Neuronal stem cell (in vitro differentiated cells): ENCODE results near the gene ALOX12B.

Experiments
- DNase-seq: peaks from one replicate; pipeline ENCODE4 v3.0.0-alpha.2; 2013; ENCODE audit warnings: low spot score
- H2AFZ ChIP-seq: one replicate; pipeline ENCODE4 v1.6.1; 2013; ENCODE audit warnings: mild to moderate bottlenecking, low read length, inconsistent platforms
- H2AK5ac ChIP-seq: 2 replicates; pipeline ENCODE4 v1.6.1; 2013; ENCODE audit warnings: low read depth, mild to moderate bottlenecking, inconsistent platforms, low read length, moderate library complexity, mixed read lengths
- H2BK120ac ChIP-seq: 2 replicates; pipeline ENCODE4 v1.6.1; 2013; ENCODE audit warnings: low read depth, mild to moderate bottlenecking, inconsistent platforms, low read length, moderate library complexity, mixed read lengths
- H2BK12ac ChIP-seq: one replicate; pipeline ENCODE4 v1.6.1; 2013; ENCODE audit warnings: low read length, inconsistent platforms
- H2BK15ac ChIP-seq: 2 replicates; pipeline ENCODE4 v1.6.1; 2013; ENCODE audit warnings: mild to moderate bottlenecking, low read length, inconsistent platforms, mixed read lengths
- H2BK5ac ChIP-seq: one replicate; pipeline ENCODE4 v1.6.1; 2013; ENCODE audit warnings: inconsistent platforms, mild to moderate bottlenecking, low read length, moderate library complexity
- H3K14ac ChIP-seq: one replicate; pipeline ENCODE4 v1.6.1; 2013; ENCODE audit warnings: low read length, inconsistent platforms
- H3K18ac ChIP-seq: 2 replicates; pipeline ENCODE4 v1.6.1; 2013; ENCODE audit warnings: low read length, inconsistent platforms
- H3K23ac ChIP-seq: 2 replicates; pipeline ENCODE4 v1.6.1; 2013; ENCODE audit warnings: low read depth, mild to moderate bottlenecking, mixed read lengths, low read length, inconsistent platforms; ENCODE audit not compliant: poor library complexity
- H3K27ac ChIP-seq: replicated peaks from 3 replicates; pipeline ENCODE4 v1.5.1; 2013; ENCODE audit warnings: low read length, inconsistent platforms
- H3K27me3 ChIP-seq, 3 experiments: 2 replicates each; pipeline ENCODE4 v1.6.1; 2013; ENCODE audit warnings: low read length in 3 of 3, mild to moderate bottlenecking in 2 of 3, inconsistent platforms in 1 of 3, low read depth in 1 of 3, mixed read lengths in 1 of 3, moderate library complexity in 1 of 3; ENCODE audit not compliant: control insufficient read depth in 3 of 3, insufficient read depth in 3 of 3
- H3K36me3 ChIP-seq, 2 donors: replicated peaks in 1 of 2; 2 replicates each; pipeline ENCODE4 v1.6.1; 2013; ENCODE audit warnings: low read length in 2 of 2; ENCODE audit not compliant: control insufficient read depth in 2 of 2, insufficient read depth in 2 of 2
- H3K4ac ChIP-seq: 2 replicates; pipeline ENCODE4 v1.6.1; 2013; ENCODE audit warnings: inconsistent platforms, mild to moderate bottlenecking, low read length, moderate library complexity
- H3K4me1 ChIP-seq, 2 donors: 1 replicate in 1 of 2; 2 replicates in 1 of 2; pipeline ENCODE4 v1.6.1; 2013; ENCODE audit warnings: low read length in 2 of 2, low read depth in 1 of 2; ENCODE audit not compliant: control insufficient read depth in 2 of 2, insufficient read depth in 1 of 2
- H3K4me2 ChIP-seq: one replicate; pipeline ENCODE4 v1.6.1; 2013; ENCODE audit warnings: mild to moderate bottlenecking, low read length, inconsistent platforms; ENCODE audit not compliant: insufficient read depth, poor library complexity, severe bottlenecking
- H3K4me3 ChIP-seq, 2 donors: 2 replicates each; pipeline ENCODE4 v1.5.1; 2013; ENCODE audit warnings: low read length in 2 of 2, mild to moderate bottlenecking in 2 of 2, inconsistent platforms in 1 of 2, moderate library complexity in 1 of 2
- H3K79me1 ChIP-seq: one replicate; pipeline ENCODE4 v1.6.1; 2013; ENCODE audit warnings: low read depth, mild to moderate bottlenecking, inconsistent platforms, low read length, moderate library complexity
- H3K9ac ChIP-seq: one replicate; pipeline ENCODE4 v1.6.1; 2013; ENCODE audit warnings: mild to moderate bottlenecking, low read depth, low read length, inconsistent platforms; ENCODE audit not compliant: poor library complexity
- H3K9me3 ChIP-seq, 2 donors: replicated peaks in 1 of 2; 2 replicates each; pipeline versions ENCODE3 to v1.6.1; 2013; ENCODE audit warnings: low read length in 2 of 2, mild to moderate bottlenecking in 2 of 2, inconsistent platforms in 1 of 2, low read depth in 1 of 2, mixed read lengths in 1 of 2, moderate library complexity in 1 of 2; ENCODE audit not compliant: control insufficient read depth in 2 of 2, insufficient read depth in 1 of 2
- H4K8ac ChIP-seq: one replicate; pipeline ENCODE4 v1.6.1; 2013; ENCODE audit warnings: low read depth, mild to moderate bottlenecking, inconsistent platforms, low read length, moderate library complexity
- H4K91ac ChIP-seq: one replicate; pipeline ENCODE4 v1.6.1; 2013; ENCODE audit warnings: low read length, low read depth, mild to moderate bottlenecking, inconsistent platforms; ENCODE audit not compliant: poor library complexity
- WGBS, 2 donors: extraction: QIAGEN DNeasy Blood & Tissue Kit; methylation state at CpG; one replicate each; pipeline ENCODE4 v1.1.7; 2013; ENCODE audit warnings: missing lambda C conversion rate in 2 of 2, mixed read lengths in 1 of 2; ENCODE audit not compliant: insufficient read length in 2 of 2, insufficient replicate concordance in 1 of 2; ENCODE audit errors: extremely low coverage in 2 of 2; 5-methylcytosine and 5-hydroxymethylcytosine counted together

The ALOX12B gene

DNA sequence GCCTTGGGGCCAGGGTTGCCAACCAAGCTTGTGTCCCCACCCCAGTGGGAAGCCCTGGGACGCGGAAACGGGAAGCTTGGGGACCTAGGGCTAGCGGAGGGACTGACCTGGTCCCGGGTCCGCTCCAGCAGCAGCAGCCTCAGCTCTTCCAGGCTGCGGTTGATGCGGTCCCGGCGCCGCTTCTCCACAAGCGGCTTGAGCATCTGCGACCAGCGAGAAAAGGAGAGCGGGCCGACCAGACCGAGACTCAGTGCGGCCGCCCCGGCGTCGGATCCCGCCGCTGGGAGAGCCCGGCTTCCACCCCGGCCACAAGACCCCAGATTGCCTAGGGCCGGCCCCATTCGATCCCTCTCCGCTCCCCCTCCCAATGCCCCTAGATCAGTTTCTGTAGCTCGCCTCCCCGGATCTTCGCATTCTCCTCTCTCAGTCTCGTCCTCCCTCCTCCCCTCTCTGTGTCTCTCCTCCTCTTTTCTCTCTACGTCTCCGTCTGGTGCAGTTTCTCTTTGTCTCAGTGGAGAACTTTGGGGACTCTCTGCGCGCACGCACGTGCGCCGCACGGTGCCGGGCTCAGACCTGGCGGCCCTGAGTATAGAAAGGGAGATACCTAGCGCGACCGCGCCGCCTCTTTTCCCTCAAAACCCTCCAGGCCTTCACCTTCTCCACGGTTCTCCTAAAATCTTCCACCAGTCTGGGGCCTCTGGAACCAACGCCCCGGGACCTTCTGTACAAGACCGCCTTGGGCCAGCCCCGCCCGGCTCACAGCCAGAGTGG is 35.6 kb upstream of the ALOX12B start:
- H3K27ac ChIP-seq: no peak overlapping the region
- H3K9ac ChIP-seq: peak overlapping the region; percentile 55
- no peak overlapping the region for H3K14ac ChIP-seq
- H2AK5ac ChIP-seq: peak overlapping the region; percentile 54
- H3K4me1 ChIP-seq: peaks cover 20 to 32% of the 10 kb centered on the region in 2 donors
- peak overlapping the region; percentile 91 for H3K18ac ChIP-seq
- H4K8ac ChIP-seq: no peak overlapping the region
- no peak overlapping the region for H2BK15ac ChIP-seq
- peaks cover 14 to 49% (median 28%) of the 10 kb centered on the region in 3 experiments for H3K27me3 ChIP-seq
- no peaks in the 10 kb centered on the region for H3K9me3 ChIP-seq
- H4K91ac ChIP-seq: no peak overlapping the region
- peak; percentile 27 for DNase-seq
- no peak overlapping the region for H3K4ac ChIP-seq
- WGBS, 2 donors: no CpG with 5 or more reads among the region's 55 CpGs
- peak overlapping the region; percentile 12 for H3K23ac ChIP-seq
- H2BK12ac ChIP-seq: peak overlapping the region; percentile 44
- H3K36me3 ChIP-seq: no peaks in the 10 kb centered on the region
- peak overlapping the region; percentile 86 for H2AFZ ChIP-seq
- no peaks in the 10 kb centered on the region for H3K79me1 ChIP-seq
- H2BK5ac ChIP-seq: peak overlapping the region; percentile 32
- peak overlapping the region; percentile 99 for H3K4me2 ChIP-seq
- H3K4me3 ChIP-seq: peak overlapping the region; percentile 67 to 91
- no peak overlapping the region for H2BK120ac ChIP-seq

DNA sequence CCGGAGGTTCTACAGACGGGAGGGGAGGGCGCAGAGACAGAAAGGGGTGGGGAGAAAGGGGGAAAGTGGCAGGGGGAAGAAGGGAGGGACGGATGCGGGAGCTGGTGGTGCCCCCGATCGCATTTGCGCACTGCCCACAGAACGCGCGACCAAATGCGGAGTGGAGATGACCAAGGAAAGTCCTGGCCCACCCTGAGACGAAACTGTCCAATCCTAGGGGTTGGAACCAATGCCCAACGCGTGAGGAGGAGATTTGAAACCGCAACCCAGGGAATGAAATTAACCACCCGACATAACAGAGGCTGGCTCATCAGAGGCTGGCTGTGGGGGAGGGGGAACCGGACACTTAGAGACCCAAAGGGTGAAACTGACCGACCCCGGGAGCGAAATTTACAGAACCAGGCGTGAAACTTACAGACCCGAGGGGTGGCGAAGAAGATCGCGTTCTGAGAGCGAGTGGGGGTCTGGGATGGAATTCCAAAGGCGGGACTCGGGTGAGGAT is 35.0 kb upstream of the ALOX12B start:
- WGBS, 2 donors: no CpG with 5 or more reads among the region's 29 CpGs
- Histone ChIP-seq H4K8ac (no peak overlapping the region), H3K9ac (peak overlapping the region; percentile 75), H4K91ac (no peak overlapping the region), H3K4me3 (peak overlapping the region; percentile 67 to 91), H3K36me3 (no peaks in the 10 kb centered on the region), H3K27me3 (peaks cover 14 to 53% (median 31%) of the 10 kb centered on the region in 3 experiments), H3K9me3 (no peaks in the 10 kb centered on the region), H3K79me1 (no peaks in the 10 kb centered on the region), H2BK12ac (peak overlapping the region; percentile 44), H3K4ac (no peak overlapping the region), H3K14ac (no peak overlapping the region), H2BK15ac (no peak overlapping the region), H2AFZ (peak overlapping the region; percentile 86), H3K18ac (peak overlapping the region; percentile 91), H2AK5ac (peak overlapping the region; percentile 47), H3K4me2 (peak overlapping the region; percentile 99), H3K27ac (no peak overlapping the region), H3K4me1 (peaks cover 22 to 34% of the 10 kb centered on the region in 2 donors), H3K23ac (peak overlapping the region; percentile 12), H2BK5ac (peak overlapping the region; percentile 32), H2BK120ac (no peak overlapping the region)
- no peak for DNase-seq

DNA sequence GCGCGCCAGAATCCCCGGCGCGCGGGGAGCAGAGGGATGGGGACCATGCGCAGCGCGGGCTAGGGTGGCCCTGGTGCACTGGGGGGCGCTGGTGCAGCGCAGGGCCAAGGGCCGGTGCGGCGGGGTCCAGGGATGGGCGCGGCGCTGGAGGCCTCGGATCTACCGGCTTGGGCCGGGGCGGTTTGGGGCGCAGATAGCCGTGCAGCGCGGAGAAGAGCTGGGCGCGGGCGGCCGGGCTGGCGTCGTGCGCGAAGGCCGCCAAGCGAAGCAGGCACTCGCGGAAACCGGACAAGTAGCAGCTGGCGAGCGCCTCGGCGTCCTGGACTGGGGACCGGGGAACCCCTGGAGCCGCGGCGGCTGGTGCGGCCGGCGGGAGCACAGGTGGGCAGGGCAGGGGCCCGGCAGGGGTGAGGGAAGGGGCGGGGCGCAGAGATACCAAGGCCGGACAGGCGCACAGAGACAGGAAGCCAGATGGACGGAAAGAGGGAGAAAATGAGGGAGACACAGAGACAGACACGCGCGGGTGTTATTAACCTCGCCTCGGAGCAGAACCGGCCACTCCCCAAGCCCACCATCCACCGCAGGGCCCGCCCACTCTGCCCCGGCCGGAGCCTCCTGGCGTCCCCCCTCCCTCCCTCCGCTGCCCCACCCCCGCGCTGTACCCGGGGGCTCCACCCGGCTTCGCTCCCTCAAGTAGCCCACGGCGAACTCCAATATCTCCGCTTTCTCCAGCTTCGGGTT is 34.3 kb upstream of the ALOX12B start:
- Histone ChIP-seq H4K8ac (no peak overlapping the region), H3K36me3 (no peaks in the 10 kb centered on the region), H4K91ac (no peak overlapping the region), H3K79me1 (no peaks in the 10 kb centered on the region), H3K4me1 (peaks cover 21 to 33% of the 10 kb centered on the region in 2 donors), H3K4me3 (peak overlapping the region; percentile 67 to 91), H3K9me3 (no peaks in the 10 kb centered on the region), H3K14ac (no peak overlapping the region), H2BK5ac (peak overlapping the region; percentile 6), H3K27me3 (peaks cover 14 to 54% (median 35%) of the 10 kb centered on the region in 3 experiments), H2BK15ac (no peak overlapping the region), H2BK120ac (no peak overlapping the region), H3K23ac (no peak overlapping the region), H3K4ac (no peak overlapping the region), H3K4me2 (peak overlapping the region; percentile 99), H3K9ac (peak overlapping the region; percentile 75), H2AFZ (peak overlapping the region; percentile 86), H3K18ac (peak overlapping the region; percentile 91), H3K27ac (no peak overlapping the region), H2BK12ac (no peak overlapping the region), H2AK5ac (no peak overlapping the region)
- no CpG with 5 or more reads among the region's 76 CpGs for WGBS, 2 donors
- peak; percentile 84 for DNase-seq

DNA sequence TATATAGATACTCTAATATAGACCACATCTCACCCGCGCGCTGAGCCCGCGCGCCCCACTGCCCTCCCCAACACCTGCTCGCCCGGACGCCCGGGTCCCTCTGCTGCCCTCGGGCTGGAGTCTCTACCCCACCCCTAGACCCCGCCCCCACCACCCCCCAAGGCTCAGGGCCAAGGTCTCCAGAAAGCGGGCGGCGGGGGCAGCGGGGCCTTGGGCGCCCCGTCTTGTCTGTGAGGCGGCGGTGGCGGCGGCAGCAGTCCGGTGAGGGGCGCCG is 33.8 kb upstream of the ALOX12B start:
- H3K27ac ChIP-seq: no peak overlapping the region
- H2BK5ac ChIP-seq: no peak overlapping the region
- H3K4me3 ChIP-seq: peak overlapping the region; percentile 67 to 91
- H2AFZ ChIP-seq: peak overlapping the region; percentile 86
- no peak overlapping the region for H4K91ac ChIP-seq
- peak overlapping the region; percentile 99 for H3K4me2 ChIP-seq
- H2BK120ac ChIP-seq: no peak overlapping the region
- H3K4ac ChIP-seq: no peak overlapping the region
- peaks cover 20 to 33% of the 10 kb centered on the region in 2 donors for H3K4me1 ChIP-seq
- no peak overlapping the region for H3K18ac ChIP-seq
- H3K9me3 ChIP-seq: no peaks in the 10 kb centered on the region
- no peak overlapping the region for H2AK5ac ChIP-seq
- WGBS, 2 donors: no CpG with 5 or more reads among the region's 25 CpGs
- no peak overlapping the region for H2BK15ac ChIP-seq
- no peak overlapping the region for H4K8ac ChIP-seq
- H2BK12ac ChIP-seq: no peak overlapping the region
- no peak overlapping the region for H3K23ac ChIP-seq
- no peak for DNase-seq
- no peak overlapping the region for H3K9ac ChIP-seq
- no peaks in the 10 kb centered on the region for H3K79me1 ChIP-seq
- no peaks in the 10 kb centered on the region for H3K36me3 ChIP-seq
- H3K14ac ChIP-seq: no peak overlapping the region
- H3K27me3 ChIP-seq: peaks cover 14 to 56% (median 40%) of the 10 kb centered on the region in 3 experiments
